WI38 (cell line): ENCODE data around the gene ZNF22.
A peak's percentile ranks its signal among the peaks of the same experiment; 100 is the strongest.

Source experiments
- H3K4me3 ChIP-seq: 2 replicates; pipeline ENCODE4 v1.5.1; 2011; ENCODE audit warnings: low read depth, mild to moderate bottlenecking, control low read depth, low read length
- TF ChIP-seq, protein P1 (sequence below): IDR thresholded peaks from 2 replicates; pipeline ENCODE4 v1.5.1; 2012; ENCODE audit warnings: low read depth, mild to moderate bottlenecking, control low read depth, low read length

ZNF22 gene

DNA sequence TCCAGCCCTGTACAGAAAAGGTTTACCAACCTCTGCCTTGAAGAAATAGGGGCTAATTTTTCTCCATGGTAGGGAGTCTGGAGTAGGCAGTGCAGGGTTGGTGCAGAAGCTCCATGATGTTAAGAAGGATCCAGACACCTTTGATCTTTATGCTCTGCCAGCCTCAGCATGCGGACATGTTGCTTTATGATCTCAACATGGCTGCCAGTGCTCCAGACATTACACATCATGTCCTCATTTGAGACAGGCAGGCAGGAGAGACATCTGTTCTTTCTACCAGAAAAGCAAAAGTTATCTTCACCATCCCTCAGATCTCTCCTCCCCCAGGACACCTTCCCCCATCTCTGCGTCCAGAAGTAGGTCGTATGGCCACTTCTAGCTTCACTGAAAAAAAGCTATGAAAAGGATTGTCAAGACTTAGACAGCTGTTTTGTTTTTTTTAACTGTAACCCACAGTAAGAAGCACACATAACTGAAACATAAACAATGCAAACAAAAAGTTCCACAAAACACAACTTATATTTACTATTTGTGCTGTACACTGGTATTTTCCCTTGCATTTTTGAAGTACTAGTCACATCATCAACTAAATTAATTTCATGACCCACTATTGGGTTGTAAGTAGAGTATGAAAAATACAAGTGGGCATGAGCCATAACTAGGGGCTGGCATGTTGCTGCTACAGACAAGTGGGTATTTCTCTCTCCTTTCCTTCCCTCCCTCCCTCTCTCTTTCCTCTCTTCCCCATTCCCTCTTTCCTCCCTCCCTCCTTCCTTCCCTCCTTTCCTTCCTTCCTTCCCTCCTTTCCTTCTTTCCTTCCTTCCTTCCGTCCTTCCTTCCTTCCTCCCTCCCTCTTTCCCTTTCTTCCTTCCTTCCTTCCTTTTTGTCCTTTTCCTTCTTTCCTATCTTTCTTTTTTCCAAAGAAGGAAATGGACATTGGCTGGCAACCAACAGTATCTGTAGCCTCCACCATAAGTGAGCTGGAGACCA lies 43.7 kb upstream of the ZNF22 start:
- TF ChIP-seq, protein P1, sequence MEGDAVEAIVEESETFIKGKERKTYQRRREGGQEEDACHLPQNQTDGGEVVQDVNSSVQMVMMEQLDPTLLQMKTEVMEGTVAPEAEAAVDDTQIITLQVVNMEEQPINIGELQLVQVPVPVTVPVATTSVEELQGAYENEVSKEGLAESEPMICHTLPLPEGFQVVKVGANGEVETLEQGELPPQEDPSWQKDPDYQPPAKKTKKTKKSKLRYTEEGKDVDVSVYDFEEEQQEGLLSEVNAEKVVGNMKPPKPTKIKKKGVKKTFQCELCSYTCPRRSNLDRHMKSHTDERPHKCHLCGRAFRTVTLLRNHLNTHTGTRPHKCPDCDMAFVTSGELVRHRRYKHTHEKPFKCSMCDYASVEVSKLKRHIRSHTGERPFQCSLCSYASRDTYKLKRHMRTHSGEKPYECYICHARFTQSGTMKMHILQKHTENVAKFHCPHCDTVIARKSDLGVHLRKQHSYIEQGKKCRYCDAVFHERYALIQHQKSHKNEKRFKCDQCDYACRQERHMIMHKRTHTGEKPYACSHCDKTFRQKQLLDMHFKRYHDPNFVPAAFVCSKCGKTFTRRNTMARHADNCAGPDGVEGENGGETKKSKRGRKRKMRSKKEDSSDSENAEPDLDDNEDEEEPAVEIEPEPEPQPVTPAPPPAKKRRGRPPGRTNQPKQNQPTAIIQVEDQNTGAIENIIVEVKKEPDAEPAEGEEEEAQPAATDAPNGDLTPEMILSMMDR: no peak
- no peak overlapping the region for H3K4me3 ChIP-seq

DNA sequence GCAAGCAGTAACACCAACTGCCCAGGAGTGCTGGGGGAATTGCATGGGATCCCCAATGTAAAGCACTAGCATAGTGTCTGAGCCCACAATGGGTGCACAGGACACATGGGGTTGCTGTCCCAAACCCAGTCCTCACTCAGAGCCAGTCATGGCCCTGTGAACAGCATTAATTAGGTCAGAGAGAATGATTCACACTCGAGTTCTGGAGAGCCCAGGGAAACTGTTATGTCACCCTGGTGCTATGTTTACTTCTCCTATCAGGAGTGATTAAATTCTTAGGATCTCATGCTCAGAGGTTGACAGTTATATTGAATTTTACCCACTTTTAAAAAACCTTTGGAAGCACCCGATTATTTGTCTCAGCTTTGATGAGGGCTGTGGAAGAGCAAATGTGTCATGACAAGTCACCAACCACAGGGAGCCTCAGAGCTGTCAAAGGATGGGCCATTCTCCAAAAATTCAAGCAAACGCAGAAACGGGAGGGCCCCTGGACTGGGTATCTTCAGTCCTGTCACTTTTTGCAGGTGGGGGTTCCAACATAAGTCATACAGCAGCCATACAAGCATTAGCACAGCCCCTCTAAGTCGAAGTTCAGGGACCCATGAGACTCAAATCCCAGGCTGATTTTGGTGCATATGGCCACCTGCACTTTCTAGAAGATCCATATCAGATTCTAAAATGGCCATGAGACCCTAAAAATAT lies 42.4 kb upstream of the ZNF22 start:
- H3K4me3 ChIP-seq: peak overlapping the region; percentile 75
- TF ChIP-seq, protein P1: no peak

DNA sequence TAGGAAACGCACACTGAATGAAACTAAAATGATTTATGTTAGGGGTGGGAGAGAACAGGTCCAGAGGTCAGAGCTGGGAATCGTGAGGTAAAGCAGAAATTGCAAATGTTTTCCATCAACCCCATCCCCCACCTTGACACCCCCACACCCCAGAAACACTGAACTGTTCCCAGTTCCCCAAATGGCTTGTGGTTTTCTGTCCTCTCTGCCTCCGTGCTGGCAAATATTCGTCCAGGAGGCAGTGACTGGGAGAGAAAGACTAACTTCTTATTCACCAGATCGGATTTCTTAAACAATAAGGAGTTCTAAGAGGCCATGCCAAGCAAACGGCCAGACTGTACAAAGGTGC lies 41.9 kb upstream of the ZNF22 start:
- peak overlapping the region; percentile 75 for H3K4me3 ChIP-seq
- TF ChIP-seq, protein P1: no peak

DNA sequence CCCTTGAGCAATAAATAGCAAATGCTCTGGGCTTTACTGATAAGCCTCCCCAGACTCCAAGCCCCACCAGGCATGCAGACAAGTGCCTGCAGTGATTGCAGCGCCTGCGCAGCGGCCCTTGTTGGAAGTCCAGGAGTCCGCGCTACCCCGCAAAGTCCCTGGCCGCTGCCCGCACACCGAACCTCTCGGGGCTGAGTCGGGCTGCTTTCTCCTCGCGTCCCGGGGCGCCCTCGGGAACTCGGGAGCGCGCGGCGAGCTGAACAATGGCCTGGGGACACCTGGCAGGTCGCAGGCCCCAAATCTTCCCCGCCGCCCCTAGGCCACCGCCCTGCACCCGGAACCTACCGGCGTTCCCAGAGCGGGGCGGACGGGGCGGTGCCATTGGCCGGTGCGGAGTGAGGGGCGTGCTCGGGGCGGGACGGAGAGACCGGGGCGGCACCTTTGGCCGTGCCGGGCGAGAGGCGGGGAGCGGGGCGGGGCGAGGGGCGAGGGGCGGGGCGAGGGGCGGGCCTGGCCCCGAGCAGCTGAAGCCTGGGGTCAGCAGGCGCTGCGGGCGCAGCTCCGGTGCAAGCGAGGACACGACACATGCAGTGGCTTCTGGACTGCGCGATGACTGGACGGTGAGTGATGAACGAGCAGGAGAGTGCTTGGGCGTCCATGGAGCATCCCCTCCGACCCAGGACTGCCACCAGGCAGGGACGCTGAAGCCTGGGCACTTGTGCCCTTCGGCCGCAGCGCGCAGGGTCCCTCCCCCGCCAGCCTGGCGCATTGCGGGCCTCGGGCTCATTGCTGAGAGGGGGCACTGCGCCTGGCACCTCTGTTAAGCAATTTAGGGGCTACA lies 41.3 kb upstream of the ZNF22 start, which contains the start of gene RASSF4:
TSS of gene RASSF4 (plus strand) at position 556 of the 841 bp plus-strand sequence. CDS start 10,401 bp downstream, outside the sequence.
- TF ChIP-seq, protein P1: no peak
- peak within 1 kb of the TSS; percentile 75 for H3K4me3 ChIP-seq

DNA sequence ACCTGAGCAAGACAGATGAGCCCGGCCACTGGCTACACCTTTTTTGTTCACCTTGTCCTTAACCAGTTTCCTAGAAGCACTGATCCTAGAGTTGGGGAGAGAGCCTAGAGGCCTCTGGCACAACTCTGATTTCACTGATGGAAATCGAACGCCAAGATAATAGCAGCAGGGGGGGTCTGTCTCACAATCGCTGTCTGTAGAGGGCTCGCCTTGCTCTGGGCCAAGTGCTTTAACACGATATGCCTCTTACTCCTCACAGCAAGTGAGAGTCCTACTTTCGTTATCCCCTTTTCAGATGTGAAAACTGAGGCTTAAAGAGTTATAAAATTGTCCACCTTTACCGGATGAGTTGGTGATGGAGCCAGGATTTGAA lies 40.6 kb upstream of the ZNF22 start:
- peak overlapping the region; percentile 75 for H3K4me3 ChIP-seq
- TF ChIP-seq, protein P1: no peak

DNA sequence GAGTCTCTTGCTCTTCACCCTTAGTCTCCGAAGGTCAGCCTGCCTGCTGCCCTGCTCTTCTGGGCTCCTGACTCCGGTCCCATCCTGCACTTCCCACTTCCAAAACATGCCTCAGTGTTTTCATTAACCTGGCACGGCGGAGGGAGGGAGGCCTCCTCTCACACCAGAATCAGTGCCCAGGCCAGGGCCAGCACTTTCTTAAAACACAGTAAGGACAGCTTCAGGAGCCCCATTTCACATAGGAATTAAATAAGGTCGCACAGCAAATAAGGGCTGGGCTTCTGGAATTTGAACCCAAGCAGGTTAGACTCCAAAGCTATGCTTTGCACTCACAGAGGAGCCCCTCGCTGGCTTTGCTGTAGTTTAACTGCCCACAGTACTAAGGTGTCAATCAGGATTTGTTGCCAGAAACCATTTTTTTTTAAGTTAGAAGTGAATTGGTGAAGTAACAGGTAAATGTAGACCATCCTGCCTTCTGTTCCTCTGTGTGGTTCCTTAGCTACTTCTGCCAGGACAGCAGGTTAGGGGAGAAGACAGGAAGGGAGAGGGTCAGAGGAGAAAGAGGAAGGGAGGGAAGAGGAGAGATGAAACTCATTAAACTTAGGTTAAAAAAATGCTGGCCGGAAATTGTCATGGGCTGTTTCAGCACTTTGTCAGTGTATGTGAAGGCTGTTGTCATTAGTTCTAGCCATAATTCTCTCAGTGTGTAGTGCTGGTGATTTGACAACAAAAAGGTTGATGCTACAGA lies 40.1 kb upstream of the ZNF22 start:
- TF ChIP-seq, protein P1: no peak
- H3K4me3 ChIP-seq: no peak overlapping the region
